ENCODE data around the gene TBC1D20. TPM values are rescaled to one million over a fixed set of nuclear protein-coding genes. Genes with fewer than 3 reads are reported as not detected.
"Not testable (repeated sequence)": the region's sequence is repeated elsewhere in the genome, so short reads cannot be mapped to it uniquely, and the experiment has no call there.

The TBC1D20 gene
- total and polyA plus RNA-seq, 9 donors = 23.6 to 37.8 (median 29.6) TPM

GRCh38 chr20:460180-460579 is 2.2 kb downstream of the TBC1D20 start:
- H3K4me3 ChIP-seq (ENCODE audit: low read length) = no peak overlapping the region
- H3K4me1 ChIP-seq (ENCODE audit: control insufficient read depth, insufficient read depth, low read length) = peaks cover 15% of the 10 kb centered on the region
- DNase-seq = no peak
- no CpG with 5 or more reads among the region's 3 CpGs for WGBS (ENCODE audit: insufficient coverage)
- peaks cover 4% of the 10 kb centered on the region for H3K36me3 ChIP-seq (ENCODE audit: control insufficient read depth, insufficient read depth, low read length)
- peaks cover 2% of the 10 kb centered on the region for H3K27me3 ChIP-seq (ENCODE audit: control insufficient read depth, insufficient read depth, low read length)
- H3K27ac ChIP-seq (ENCODE audit: low read length) = no peak overlapping the region
- H3K9me3 ChIP-seq (replicated peaks; ENCODE audit: control insufficient read depth, low read depth, low read length) = no peaks in the 10 kb centered on the region

- H3K4me3 ChIP-seq (ENCODE audit: low read length) = no peak overlapping the region
- H3K4me1 ChIP-seq (ENCODE audit: control insufficient read depth, insufficient read depth, low read length) = peaks cover 15% of the 10 kb centered on the region
- no peak overlapping the region for H3K27ac ChIP-seq (ENCODE audit: low read length)
- peaks cover under 1% of the 10 kb centered on the region for H3K27me3 ChIP-seq (ENCODE audit: control insufficient read depth, insufficient read depth, low read length)
- no CpG with 5 or more reads among the region's 6 CpGs for WGBS (ENCODE audit: insufficient coverage)
- no peak for DNase-seq
- no peaks in the 10 kb centered on the region for H3K9me3 ChIP-seq (replicated peaks; ENCODE audit: control insufficient read depth, low read depth, low read length)
- peaks cover 4% of the 10 kb centered on the region for H3K36me3 ChIP-seq (ENCODE audit: control insufficient read depth, insufficient read depth, low read length)
Measured at GRCh38 chr20:458776-459175, 3.6 kb downstream of the TBC1D20 start.

- no peak for DNase-seq
Measured at GRCh38 chr20:454951-455350, 7.4 kb downstream of the TBC1D20 start.

GRCh38 chr20:452021-452420 is 10.3 kb downstream of the TBC1D20 start:
- H3K4me3 ChIP-seq (ENCODE audit: low read length); H3K27ac ChIP-seq (ENCODE audit: low read length); H3K4me1 ChIP-seq (ENCODE audit: control insufficient read depth, insufficient read depth, low read length); DNase-seq; H3K9me3 ChIP-seq (replicated peaks; ENCODE audit: control insufficient read depth, low read depth, low read length); H3K27me3 ChIP-seq (ENCODE audit: control insufficient read depth, insufficient read depth, low read length); H3K36me3 ChIP-seq (ENCODE audit: control insufficient read depth, insufficient read depth, low read length): not testable (repeated sequence)
- WGBS (ENCODE audit: insufficient coverage) = 87% methylated on average over 6 of the region's 11 CpGs

More at GRCh38 chr20:454951-455350, 7.4 kb downstream of the TBC1D20 start:
- H3K36me3 ChIP-seq (ENCODE audit: control insufficient read depth, insufficient read depth, low read length) = peaks cover 4% of the 10 kb centered on the region
- H3K9me3 ChIP-seq (replicated peaks; ENCODE audit: control insufficient read depth, low read depth, low read length) = no peaks in the 10 kb centered on the region
- H3K27ac ChIP-seq (ENCODE audit: low read length) = no peak overlapping the region
- no peaks in the 10 kb centered on the region for H3K27me3 ChIP-seq (ENCODE audit: control insufficient read depth, insufficient read depth, low read length)
- H3K4me1 ChIP-seq (ENCODE audit: control insufficient read depth, insufficient read depth, low read length) = peaks cover 5% of the 10 kb centered on the region
- no peak overlapping the region for H3K4me3 ChIP-seq (ENCODE audit: low read length)
- WGBS (ENCODE audit: insufficient coverage) = 69% methylated on average over 2 of the region's 3 CpGs

GRCh38 chr20:445514-446336 is 16.6 kb downstream of the TBC1D20 start:
- no peak for DNase-seq
- Histone ChIP-seq H3K36me3 (ENCODE audit: control insufficient read depth, insufficient read depth, low read length) (peaks cover 55% of the 10 kb centered on the region), H3K9me3 (replicated peaks; ENCODE audit: control insufficient read depth, low read depth, low read length) (no peaks in the 10 kb centered on the region), H3K27me3 (ENCODE audit: control insufficient read depth, insufficient read depth, low read length) (no peaks in the 10 kb centered on the region), H3K4me3 (ENCODE audit: low read length) (no peak overlapping the region), H3K27ac (ENCODE audit: low read length) (no peak overlapping the region), H3K4me1 (ENCODE audit: control insufficient read depth, insufficient read depth, low read length) (no peaks in the 10 kb centered on the region)
- 87% methylated on average over 3 of the region's 5 CpGs for WGBS (ENCODE audit: insufficient coverage)

- WGBS (ENCODE audit: insufficient coverage) = 74% methylated on average over 12 of the region's 12 CpGs
Measured at GRCh38 chr20:444862-445426, 17.4 kb downstream of the TBC1D20 start.

GRCh38 chr20:444117-444516 is 18.2 kb downstream of the TBC1D20 start:
- H3K27me3 ChIP-seq (ENCODE audit: control insufficient read depth, insufficient read depth, low read length) = no peaks in the 10 kb centered on the region
- no peak overlapping the region for H3K27ac ChIP-seq (ENCODE audit: low read length)
- WGBS (ENCODE audit: insufficient coverage) = 100% methylated on average over 1 of the region's 3 CpGs
- no peak for DNase-seq
- peaks cover 70% of the 10 kb centered on the region for H3K36me3 ChIP-seq (ENCODE audit: control insufficient read depth, insufficient read depth, low read length)
- H3K4me3 ChIP-seq (ENCODE audit: low read length) = no peak overlapping the region
- H3K4me1 ChIP-seq (ENCODE audit: control insufficient read depth, insufficient read depth, low read length) = peaks cover 6% of the 10 kb centered on the region
- no peaks in the 10 kb centered on the region for H3K9me3 ChIP-seq (replicated peaks; ENCODE audit: control insufficient read depth, low read depth, low read length)

More at GRCh38 chr20:444862-445426, 17.4 kb downstream of the TBC1D20 start:
- DNase-seq = no peak
- H3K9me3 ChIP-seq (replicated peaks; ENCODE audit: control insufficient read depth, low read depth, low read length) = no peaks in the 10 kb centered on the region
- no peak overlapping the region for H3K27ac ChIP-seq (ENCODE audit: low read length)
- H3K4me1 ChIP-seq (ENCODE audit: control insufficient read depth, insufficient read depth, low read length) = no peaks in the 10 kb centered on the region
- H3K27me3 ChIP-seq (ENCODE audit: control insufficient read depth, insufficient read depth, low read length) = no peaks in the 10 kb centered on the region
- H3K36me3 ChIP-seq (ENCODE audit: control insufficient read depth, insufficient read depth, low read length) = peaks cover 62% of the 10 kb centered on the region
- no peak overlapping the region for H3K4me3 ChIP-seq (ENCODE audit: low read length)

GRCh38 chr20:443223-443775 is 19.0 kb downstream of the TBC1D20 start:
- H3K9me3 ChIP-seq (replicated peaks; ENCODE audit: control insufficient read depth, low read depth, low read length) = no peaks in the 10 kb centered on the region
- no peaks in the 10 kb centered on the region for H3K27me3 ChIP-seq (ENCODE audit: control insufficient read depth, insufficient read depth, low read length)
- peaks cover 78% of the 10 kb centered on the region for H3K36me3 ChIP-seq (ENCODE audit: control insufficient read depth, insufficient read depth, low read length)
- H3K27ac ChIP-seq (ENCODE audit: low read length) = no peak overlapping the region
- no peak overlapping the region for H3K4me3 ChIP-seq (ENCODE audit: low read length)
- H3K4me1 ChIP-seq (ENCODE audit: control insufficient read depth, insufficient read depth, low read length) = peaks cover 14% of the 10 kb centered on the region
- DNase-seq = no peak
- WGBS (ENCODE audit: insufficient coverage) = no CpG with 5 or more reads among the region's 4 CpGs

GRCh38 chr20:440636-441035 is 21.7 kb downstream of the TBC1D20 start:
- Histone ChIP-seq H3K9me3 (replicated peaks; ENCODE audit: control insufficient read depth, low read depth, low read length) (no peaks in the 10 kb centered on the region), H3K27ac (ENCODE audit: low read length) (no peak overlapping the region), H3K4me1 (ENCODE audit: control insufficient read depth, insufficient read depth, low read length) (peaks cover 24% of the 10 kb centered on the region), H3K4me3 (ENCODE audit: low read length) (no peak overlapping the region), H3K27me3 (ENCODE audit: control insufficient read depth, insufficient read depth, low read length) (no peaks in the 10 kb centered on the region), H3K36me3 (ENCODE audit: control insufficient read depth, insufficient read depth, low read length) (peaks cover 88% of the 10 kb centered on the region)
- 83% methylated on average over 6 of the region's 13 CpGs for WGBS (ENCODE audit: insufficient coverage)
- DNase-seq = no peak

- H3K4me1 ChIP-seq (ENCODE audit: control insufficient read depth, insufficient read depth, low read length) = peaks cover 25% of the 10 kb centered on the region
- peaks cover 88% of the 10 kb centered on the region for H3K36me3 ChIP-seq (ENCODE audit: control insufficient read depth, insufficient read depth, low read length)
Measured at GRCh38 chr20:440148-440547, 22.2 kb downstream of the TBC1D20 start.

More at GRCh38 chr20:440148-440547, 22.2 kb downstream of the TBC1D20 start:
- Histone ChIP-seq H3K27ac (ENCODE audit: low read length) (no peak overlapping the region), H3K9me3 (replicated peaks; ENCODE audit: control insufficient read depth, low read depth, low read length) (no peaks in the 10 kb centered on the region), H3K4me3 (ENCODE audit: low read length) (no peak overlapping the region), H3K27me3 (ENCODE audit: control insufficient read depth, insufficient read depth, low read length) (no peaks in the 10 kb centered on the region)
- no peak for DNase-seq
- WGBS (ENCODE audit: insufficient coverage) = 87% methylated on average over 6 of the region's 7 CpGs
